Left ventricle myocardium superior (tissue), 1 donor: ENCODE results near the gene NRK. TPM values are rescaled to one million over a fixed set of nuclear protein-coding genes. Genes with fewer than 3 reads are reported as not detected.
"Not testable (repeated sequence)": the region's sequence is repeated elsewhere in the genome, so short reads cannot be mapped to it uniquely, and the experiment has no call there.

Experiments
- ATAC-seq: fragments of 200-7000 bp; cut with Tn5 transposase; one replicate; pipeline ENCODE4 v1.9.1; 2020; ENCODE audit warnings: mild to moderate bottlenecking, moderate library complexity
- DNase-seq: peaks from one replicate; pipeline ENCODE4 v3.0.0-alpha.2; 2020
- intact Hi-C: fragments of 100-400 bp; cut with micrococcal nuclease; formaldehyde crosslinking; loops from one replicate; pipeline ENCODE4 v1.11.0; 2022
- total RNA-seq: library from RNA; stranded (reverse); fragmentation: NEBNext Ultra II Directional; extraction: Animal tissue kit (Norgen Biotek cat#: 25700); gene quantifications from one replicate; pipeline ENCODE4 v1.2.1, GENCODE V29; 2021
- donor health status: DM: no; HTN: yes; CAD: no; lungs with severe emphysema.

Gene NRK
- total RNA-seq, 1 donor from 2014 or later = 1.8 TPM

DNA sequence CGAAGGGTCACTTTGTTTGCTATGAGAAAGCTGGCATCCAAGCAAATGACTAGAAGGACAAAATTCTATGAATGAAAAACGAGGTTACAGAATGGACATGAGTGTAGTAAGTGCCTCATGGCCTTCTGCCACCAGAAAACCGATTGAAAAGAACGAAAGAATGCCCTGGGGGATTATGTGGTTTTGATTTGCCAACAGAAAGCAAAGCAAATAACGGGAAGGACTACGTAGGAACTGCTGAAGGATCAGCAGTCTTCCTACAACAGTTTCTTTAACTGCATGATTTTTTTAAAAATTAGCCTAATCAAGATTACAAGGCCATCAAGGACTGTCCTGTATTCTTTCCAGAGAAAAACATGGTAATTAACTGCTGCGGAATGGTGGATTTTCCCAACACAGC lies 50.6 kb downstream of the NRK start:
- ATAC-seq = no peak
- intact Hi-C loops = no loop called here
- DNase-seq = no peak

DNA sequence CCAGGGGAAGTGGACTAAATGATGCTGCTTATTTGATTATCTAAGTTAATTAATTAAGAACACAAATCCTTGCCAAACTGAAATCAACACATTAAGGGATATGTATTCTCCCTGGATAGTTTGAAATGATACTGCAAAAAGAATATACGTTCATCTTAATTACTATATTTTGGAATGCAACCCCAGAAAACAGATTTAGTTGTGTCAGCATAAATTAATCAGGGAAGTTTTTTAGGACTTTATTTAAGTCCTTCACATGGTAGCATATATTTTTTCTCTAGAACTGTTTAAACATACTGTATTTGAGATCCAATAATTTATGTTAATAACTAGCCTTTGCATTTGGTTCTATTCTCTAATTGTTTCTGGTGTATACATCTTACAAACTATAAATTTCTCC lies 52.5 kb downstream of the NRK start:
- intact Hi-C loops = no loop called here
- DNase-seq (no peak), ATAC-seq (no peak)

DNA sequence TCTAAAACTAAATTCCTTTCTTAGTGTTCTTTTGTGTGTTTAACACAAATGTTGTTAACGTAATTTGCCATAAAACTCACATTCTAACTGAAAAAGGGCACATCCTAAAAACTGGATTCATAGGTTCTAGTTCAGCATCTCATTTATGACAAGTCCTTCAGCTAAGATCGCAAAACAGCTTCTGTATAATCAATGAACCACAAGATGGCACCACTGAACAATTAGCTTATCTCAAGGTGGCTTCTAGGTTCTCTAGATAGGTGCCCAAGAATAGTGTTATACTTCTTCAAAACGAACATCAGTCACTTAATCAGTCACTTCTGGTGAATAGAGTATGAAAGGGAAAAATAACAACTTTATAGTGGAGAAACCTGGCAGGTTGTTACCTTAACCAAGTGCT lies 54.3 kb downstream of the NRK start:
- intact Hi-C loops = no loop called here
- ATAC-seq (no peak), DNase-seq (no peak)

DNA sequence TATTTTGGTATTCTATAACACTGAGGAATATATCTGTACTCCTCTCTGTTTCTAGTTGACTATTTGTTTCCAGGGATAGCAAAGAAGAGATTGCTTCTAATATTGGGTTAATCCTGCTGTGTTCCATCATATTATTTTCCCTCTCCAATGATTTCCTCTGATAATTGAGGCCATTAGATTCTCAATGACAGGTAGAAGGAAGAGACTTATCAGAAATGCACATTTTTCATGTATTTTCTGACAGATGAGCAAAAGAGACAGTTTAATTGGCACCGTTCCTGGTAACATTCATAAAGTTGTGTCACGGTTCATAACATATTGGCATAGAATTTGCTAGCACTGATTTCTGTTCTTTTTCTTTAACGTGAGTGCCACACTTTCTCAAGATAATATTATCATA lies 58.2 kb downstream of the NRK start:
- DNase-seq (no peak), ATAC-seq (no peak)
- intact Hi-C loops = no loop called here

DNA sequence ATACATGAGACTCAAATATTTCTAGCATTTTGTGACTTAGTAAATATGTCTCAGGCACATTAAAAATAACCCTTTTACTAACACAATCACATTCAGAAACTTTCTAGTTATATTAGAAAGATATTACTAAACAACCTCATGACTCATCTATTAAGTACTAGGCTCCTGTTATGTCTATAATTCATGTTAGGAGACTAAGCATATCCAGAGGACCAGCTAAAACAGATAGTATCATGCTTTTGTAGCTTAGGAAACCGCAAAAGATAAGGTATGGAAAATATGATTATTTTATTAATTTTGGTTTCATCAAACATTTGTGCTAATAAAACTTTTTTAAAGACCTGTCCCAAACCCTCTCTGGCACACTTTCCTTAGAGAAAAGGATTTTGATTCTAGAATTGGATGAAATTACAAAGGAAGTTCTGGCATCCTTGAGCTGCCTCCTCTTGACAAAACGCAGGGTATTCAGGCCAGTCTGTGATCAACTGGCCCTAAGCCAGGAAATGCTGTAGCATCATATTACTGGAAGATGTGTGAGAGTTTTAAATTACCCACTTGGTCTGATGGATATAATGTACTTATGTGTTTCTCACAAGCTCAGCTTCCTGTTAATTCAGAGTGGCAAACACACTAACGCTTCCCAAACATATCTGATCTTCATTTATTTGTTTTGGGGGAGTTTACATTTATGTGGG lies 60.4 kb downstream of the NRK start:
- no peak for DNase-seq
- no peak for ATAC-seq
- intact Hi-C loops = no loop called here

DNA sequence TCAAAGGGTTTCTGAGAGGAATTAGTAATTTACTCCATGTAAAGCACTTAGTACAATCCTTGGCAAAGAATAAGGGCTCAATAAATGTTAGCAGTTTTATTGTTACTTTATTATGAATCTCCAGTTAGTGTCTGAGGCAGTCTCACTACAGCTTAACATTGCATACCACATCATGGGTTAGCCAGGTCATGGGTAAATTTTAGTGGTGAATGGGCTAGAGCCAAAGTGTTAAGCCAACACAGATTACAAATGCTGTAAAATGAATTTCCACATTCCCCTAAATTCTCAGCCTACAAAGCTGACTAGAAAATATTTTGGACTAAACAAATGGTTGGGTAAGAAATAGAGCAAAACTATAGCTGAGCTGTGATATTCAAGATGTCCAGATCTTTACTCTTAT lies 72.4 kb downstream of the NRK start:
- DNase-seq (no peak), ATAC-seq (no peak)
- intact Hi-C loops = no loop called here

DNA sequence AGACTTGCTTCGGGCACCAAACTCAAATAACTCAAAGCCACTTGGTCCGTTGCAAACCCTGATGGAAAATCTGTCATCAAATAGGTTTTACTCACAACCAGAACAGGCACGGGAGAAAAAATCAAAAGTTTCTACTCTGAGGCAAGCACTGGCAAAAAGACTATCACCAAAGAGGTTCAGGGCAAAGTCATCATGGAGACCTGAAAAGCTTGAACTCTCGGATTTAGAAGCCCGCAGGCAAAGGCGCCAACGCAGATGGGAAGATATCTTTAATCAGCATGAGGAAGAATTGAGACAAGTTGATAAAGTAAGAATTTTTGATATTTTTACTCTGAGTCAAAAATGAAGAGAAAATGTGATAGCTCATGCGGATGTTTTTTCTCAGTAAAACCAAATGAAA lies 87.2 kb downstream of the NRK start:
- DNase-seq (no peak), ATAC-seq (no peak)
- intact Hi-C loops = no loop called here

DNA sequence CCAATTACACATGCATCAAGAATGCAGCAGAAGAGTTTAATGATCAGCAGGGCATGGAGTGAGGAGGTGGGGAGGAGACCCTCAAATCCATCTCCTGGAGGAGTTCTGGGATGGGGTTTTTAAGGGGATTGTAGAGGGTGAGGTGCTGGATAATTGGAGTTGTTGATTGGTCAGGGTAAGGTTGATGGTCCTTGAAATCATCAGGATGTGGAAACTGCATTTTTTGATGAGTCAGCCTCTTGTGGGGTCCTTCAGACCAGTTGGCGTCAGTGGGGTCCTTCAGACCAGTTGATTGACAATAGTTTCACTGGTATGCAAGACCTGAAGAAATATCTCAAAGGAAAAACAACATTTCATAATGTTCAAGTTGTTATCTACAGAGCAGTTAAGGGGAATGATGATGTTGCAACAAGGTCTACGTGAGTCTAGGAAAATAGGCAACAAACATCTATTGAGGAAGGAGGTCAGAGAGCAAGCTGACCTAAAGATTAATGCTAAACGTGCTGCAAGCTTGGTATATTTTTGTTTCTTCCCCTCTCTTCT lies 88.3 kb downstream of the NRK start:
- intact Hi-C loops = loop anchor here (10.0 kb wide), 1 partner anchor 56 kb away; no protein-coding TSS in a partner anchor
- DNase-seq (no peak), ATAC-seq (no peak)

DNA sequence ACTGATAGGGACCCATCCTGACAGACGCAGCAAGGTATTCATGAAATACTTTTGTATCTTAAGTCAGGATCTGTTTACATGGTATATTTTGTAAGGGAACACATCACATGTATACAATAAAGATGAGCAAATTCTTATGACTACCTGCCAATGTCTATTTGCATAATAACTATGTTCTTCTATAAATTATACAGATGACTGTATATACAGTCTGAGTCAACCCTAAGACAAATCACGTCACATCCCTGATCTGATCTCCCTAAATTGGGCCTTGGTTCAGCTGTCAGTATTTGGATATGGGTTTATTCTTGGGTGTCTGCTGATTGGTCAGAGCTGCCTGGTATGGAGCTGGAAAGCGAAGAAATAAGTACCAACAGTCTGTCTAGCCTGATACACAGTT lies 122.9 kb downstream of the NRK start:
- intact Hi-C loops = no loop called here
- no peak for DNase-seq
- ATAC-seq = no peak

DNA sequence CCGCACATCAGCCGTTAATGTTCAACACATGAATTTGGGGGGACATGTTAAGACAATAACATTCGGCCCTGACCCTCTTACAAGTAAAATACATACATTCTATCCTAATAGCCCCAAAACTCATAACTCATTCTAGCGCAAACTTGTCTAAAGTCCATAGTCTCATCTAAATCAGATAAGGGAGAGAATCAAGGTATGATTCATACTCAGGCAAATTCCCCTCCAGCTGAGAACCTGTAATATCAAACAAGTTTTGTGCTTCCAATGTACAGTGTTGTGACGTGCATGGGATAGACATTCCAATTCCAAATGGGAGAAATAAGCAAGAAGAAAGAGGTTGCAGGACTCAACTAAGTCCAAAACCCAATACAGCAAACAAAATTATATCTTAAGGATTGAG lies 147.1 kb downstream of the NRK start:
- DNase-seq = no peak
- intact Hi-C loops = no loop called here
- ATAC-seq = no peak

DNA sequence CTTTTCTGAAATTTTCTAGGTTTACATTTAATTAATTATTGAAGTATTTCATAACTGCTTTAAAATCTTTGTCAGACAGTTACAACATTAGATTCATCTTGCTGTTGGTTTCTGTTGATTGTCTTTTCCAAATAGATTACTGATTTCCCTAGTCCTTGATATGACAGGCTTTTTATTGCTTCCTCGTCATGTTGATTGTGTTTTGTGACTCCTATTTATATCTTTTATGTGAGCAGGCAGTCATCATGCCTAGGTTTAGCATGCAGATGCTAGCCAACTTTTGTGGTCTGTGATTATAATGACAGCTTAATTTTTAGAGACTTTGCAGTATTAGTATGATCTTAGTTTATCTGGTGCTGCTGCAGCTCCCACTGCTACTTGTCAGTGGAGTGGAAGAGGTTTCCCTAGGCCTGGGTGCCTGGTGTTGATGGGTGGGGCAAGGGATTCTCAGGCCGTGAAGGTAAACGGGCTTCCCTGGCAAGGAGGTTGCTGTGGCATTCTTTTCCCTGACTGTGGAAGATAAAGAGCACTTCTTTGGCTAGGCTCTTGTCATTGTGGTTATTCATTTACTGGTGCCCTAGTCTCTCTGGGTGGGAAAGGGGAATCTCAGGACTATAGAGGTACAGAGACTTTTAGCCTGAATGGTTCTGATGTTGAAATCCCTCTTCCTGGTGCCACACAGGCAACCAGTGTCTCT lies 150.5 kb downstream of the NRK start:
- intact Hi-C loops = loop anchor here (10.0 kb wide), 1 partner anchor 422 kb away; no protein-coding TSS in a partner anchor
- ATAC-seq (no peak), DNase-seq (no peak)

DNA sequence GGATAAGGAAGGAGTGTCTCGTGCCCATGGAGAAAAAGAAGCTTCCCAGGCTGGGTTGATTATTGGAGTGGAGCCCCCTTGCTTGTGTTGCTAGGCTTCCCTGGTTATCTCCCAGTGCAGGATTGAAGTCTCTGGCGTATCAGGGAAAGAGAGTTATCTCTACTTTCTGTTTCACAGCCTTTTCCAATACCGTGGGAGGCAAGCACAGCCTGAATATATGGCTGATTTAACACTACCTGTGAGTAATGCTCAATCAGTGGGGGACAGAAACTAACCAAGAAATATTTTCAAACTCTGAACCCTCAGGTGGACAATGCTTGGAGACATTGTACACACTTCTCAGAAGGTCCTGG lies 151.0 kb downstream of the NRK start:
- intact Hi-C loops = loop anchor here (10.0 kb wide), 1 partner anchor 421 kb away; no protein-coding TSS in a partner anchor
- DNase-seq (no peak), ATAC-seq (no peak)

DNA sequence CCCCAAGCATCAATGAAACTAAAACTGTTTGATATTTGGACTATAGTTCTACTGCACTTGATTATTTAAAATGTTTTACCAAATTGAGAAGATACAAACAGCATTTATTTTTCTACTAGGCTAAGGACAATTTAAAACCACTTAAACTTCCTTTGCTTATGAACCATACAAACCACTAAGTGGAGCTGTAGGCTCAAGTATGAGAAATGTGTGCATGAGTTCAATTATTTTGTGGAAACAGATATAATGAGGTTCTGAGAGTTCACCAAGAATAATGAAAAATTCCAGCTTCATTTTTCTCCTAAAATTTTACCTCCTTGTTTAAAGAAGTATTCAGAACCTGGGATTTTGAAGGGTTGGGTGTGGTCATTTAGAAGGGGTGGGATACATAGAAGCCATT lies 153.0 kb downstream of the NRK start:
- intact Hi-C loops = loop anchor here (10.0 kb wide), 1 partner anchor 419 kb away; no protein-coding TSS in a partner anchor

DNA sequence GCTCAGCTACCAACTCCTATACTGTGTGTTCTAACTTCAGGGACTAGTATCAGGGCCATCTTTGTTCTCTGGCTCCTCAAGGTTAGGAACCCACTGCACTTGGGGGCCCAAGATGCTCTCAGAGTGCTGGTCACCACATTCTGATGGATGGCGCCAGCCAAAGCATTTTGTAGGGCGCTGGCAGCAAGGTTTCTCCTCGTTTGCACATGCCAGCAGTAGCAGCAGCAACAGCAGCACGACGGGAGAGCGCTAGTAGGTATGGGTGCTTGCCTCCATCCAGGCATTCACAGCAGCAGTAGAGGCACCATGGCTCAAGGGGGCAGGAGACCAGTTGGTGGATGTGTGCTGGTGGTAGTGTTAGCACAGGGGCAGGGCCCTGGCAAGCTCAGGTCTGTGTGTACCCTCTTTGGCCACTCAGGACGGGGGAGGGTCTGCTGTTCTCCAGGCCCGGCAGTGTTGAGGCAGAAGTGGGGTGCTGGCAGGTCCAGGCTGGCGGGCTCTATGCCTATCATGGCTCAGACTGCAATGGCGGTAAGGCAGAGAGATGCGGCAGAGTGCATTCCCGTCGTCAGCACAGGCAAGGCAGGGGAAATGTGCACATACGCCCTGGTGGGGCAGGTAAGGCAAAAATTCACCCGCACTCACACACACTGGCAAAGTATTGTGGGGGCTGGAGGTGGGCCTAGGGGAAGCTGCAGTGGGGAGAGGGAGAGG lies 159.6 kb downstream of the NRK start:
- ATAC-seq = no peak
- intact Hi-C loops = no loop called here
- no peak for DNase-seq

More for the DNA sequence above, 153.0 kb downstream of the NRK start:
- ATAC-seq = no peak
- no peak for DNase-seq

DNA sequence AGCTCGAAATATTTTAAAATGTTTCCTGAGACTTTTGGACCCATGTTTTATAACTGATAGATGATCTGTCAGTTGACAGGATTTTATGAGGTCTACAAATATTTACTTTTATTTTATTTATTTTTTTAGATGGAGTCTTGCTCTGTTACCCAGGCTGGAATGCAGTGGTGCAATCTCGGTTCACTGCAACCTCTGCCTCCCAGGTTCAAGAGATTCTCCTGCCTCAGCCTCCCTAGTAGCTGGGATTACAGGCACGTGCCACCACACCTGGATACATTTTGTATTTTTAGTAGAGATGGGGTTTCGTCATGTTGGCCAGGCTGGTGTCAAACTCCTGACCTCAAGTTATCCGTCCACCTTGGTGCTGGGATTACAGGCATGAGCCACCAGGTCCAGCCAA lies 166.1 kb downstream of the NRK start:
- ATAC-seq = not testable (repeated sequence)

DNA sequence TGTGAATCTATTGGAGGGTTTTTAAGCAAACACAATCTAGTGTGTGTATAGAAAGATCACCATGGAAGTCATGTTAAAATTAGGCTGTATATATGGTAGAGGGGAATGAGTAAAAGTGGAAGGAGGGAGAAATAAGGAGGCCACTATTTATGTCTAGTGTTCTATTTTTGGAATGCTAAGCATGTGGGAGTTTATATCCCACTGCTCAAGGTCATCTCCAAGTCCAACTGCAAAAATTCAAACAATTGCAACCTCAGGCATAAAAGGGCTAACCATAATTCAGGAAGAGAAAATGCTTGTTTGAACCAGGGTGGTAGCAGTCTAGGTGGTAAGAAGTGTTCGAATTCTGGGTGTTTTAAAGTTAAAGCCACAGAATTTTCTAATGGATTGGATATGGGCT lies 177.0 kb downstream of the NRK start:
- DNase-seq (no peak), ATAC-seq (no peak)
- intact Hi-C loops = no loop called here

More for the DNA sequence above, 166.1 kb downstream of the NRK start:
- DNase-seq, intact Hi-C loops: not testable (repeated sequence)

DNA sequence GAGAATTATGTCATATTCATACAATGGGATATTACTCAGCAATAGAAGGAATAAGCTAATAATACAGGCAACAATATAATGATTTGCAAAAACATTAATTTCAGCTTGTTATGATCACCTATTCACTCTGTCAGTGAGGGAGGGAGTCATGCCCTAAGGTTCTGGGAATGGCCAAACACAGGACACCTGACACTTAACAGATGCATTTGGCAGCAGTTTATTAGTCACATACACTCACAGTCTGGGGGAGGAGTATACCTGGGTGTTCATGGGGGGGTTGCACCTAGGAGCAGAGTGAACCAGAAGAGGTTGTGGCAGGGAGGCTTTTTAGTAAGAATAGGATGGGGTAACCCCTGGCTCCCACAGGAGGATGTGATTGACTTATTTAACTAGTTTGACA lies 177.9 kb downstream of the NRK start:
- DNase-seq (no peak), ATAC-seq (no peak)
- intact Hi-C loops = no loop called here

DNA sequence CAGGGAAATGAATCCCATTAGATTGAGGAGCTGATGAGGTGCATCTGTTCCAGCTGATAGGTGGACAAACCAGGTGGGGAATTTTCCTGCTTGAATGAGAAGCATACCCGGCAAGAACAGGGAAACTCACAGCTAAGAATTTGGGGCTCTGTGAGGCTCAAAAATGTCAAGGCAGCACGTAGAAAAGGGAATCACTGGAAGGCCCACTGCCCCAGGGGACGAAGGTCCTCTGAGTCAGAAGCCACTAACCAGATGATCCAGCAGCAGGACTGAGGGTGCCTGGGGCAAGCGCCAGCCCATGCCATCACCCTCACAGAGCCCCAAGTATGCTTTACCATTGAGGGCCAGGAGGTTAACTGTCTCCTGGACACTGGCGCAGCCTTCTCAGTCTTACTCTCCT lies 178.3 kb downstream of the NRK start:
- DNase-seq, intact Hi-C loops, ATAC-seq: not testable (repeated sequence)

DNA sequence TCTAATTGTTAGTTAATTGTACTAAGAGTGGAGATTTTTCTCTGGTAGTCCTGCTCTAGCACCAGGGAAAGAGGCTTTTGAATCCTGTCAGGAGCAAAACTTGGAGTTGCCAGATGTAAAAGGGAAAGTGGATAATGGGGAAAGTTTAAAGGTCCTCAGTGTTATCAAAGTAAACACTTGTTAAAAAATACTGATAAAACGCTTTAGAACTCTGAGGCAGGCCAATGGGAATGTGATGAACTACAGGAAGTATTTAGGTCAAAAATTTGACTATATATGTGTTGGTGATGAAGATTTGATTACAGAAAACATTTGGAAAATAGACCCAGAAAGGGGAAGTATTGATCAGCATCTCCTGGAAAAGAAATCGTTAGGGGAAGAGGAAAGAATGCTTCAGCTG lies 183.3 kb downstream of the NRK start:
- intact Hi-C loops = no loop called here
- DNase-seq = no peak
- no peak for ATAC-seq

DNA sequence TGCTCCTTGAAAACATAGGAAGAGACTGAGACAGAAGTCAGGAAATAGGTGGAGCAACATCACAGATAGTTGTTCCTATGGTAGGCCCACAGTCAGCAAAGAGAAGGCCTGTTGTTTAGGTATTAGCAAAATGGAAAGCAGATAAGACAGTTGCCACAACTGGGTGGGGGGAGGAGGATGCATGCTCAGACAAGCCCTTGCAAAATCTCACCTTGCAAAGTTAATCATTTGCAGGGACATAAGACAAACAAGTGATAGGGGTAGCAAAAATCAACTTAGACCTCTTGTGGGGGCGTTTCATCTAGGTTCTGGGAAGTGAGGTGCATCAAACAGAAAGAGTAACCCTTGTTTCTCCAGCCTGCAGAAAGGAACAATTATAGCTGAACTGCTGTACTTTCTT lies 185.5 kb downstream of the NRK start:
- DNase-seq (no peak), ATAC-seq (no peak)
- intact Hi-C loops = no loop called here
